HG03565 (cell line): ENCODE results near the gene DBF4.
"Not testable (repeated sequence)": the region's sequence is repeated elsewhere in the genome, so short reads cannot be mapped to it uniquely, and the experiment has no call there.

ENCODE experiments used
- ATAC-seq: cut with Tn5 transposase; IDR thresholded peaks from one replicate; pipeline ENCODE4 v1.9.1; 2021; ENCODE audit warnings: mild to moderate bottlenecking, moderate library complexity; ENCODE audit not compliant: unreplicated experiment

The DBF4 gene

DNA sequence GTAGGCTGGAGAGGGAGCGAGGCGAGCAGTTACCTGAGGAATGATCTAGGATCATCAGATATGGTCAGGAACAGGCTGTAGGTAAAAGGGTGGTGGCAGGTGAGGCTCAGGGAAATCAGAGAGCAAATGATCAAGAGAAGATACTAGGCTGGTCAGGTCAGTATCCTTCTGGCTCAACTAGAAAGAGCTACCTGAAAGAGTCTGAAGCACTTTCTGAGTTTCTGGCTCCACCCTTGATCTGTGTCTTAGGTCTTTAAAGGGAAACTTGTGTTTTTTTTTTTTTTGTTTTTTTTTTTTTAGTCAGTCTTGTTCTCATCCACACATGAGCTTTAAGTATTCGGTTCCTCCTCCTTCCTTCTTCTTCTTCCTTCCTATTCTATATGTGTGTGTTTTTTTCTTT, 68.3 kb downstream of the DBF4 start:
- no peak for ATAC-seq

DNA sequence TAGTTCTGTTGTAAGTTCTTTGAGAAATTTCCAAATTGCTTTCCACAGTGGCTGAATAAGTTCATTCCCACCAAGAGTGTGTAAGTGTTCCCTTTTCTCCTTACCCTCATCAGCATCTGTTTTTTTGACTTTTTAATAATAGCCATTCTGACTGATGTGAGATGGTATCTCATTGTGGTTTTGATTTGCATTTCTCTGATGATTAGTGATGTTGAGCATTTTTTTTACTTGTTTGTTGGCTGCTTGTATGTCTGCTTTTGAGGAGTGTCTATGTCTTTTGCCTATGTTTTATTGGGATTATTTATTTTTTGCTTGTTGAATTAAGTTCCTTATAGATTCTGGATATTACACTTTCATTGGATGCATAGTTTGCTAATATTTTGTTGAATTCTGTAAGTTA, 69.6 kb downstream of the DBF4 start:
- ATAC-seq, result not testable (repeated sequence)

DNA sequence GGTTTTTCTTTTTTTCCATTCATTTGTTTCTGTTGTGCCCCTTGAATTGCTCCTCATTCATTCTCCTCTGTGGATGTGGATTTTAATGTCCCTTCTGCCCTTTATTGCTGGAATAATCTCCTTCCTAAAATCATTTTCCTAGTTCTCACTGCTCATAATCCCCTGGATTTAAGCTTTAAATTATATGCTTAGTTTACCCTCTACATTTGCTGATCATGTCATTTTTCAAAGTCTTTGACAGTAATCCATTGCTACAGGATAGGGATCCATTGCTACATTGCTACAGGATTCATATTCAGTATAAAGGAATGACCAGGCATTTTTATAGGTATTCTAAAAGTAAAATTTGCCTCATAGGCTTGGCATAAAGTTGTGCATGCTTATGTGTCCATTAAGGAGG, 72.1 kb downstream of the DBF4 start:
- no peak for ATAC-seq
